ENCODE results near the gene ARCN1.

ARCN1 gene

GRCh38 chr11:118635642-118636041, 63.4 kb downstream of the ARCN1 start:
- no peak overlapping the region for H3K4me3 ChIP-seq (ENCODE audit: low read depth in 1 of 2, low read length in 2 of 2)

GRCh38 chr11:118636569-118637290, 64.5 kb downstream of the ARCN1 start:
- Histone ChIP-seq H3K27me3 (ENCODE audit: control insufficient read depth in 1 of 2, insufficient read depth in 2 of 2, low read length in 2 of 2) (no peaks in the 10 kb centered on the region), H3K9ac (ENCODE audit: low read length) (no peak overlapping the region), H3K4me1 (ENCODE audit: insufficient read depth, low read length) (peaks cover 47% of the 10 kb centered on the region), H3K9me3 (ENCODE audit: low read length) (no peaks in the 10 kb centered on the region), H3K27ac (ENCODE audit: low read depth, low read length) (no peak overlapping the region), H3K36me3 (ENCODE audit: insufficient read depth, low read length) (peaks cover 47% of the 10 kb centered on the region), H3K4me3 (ENCODE audit: low read depth in 1 of 2, low read length in 2 of 2) (no peak overlapping the region)

More at GRCh38 chr11:118635642-118636041, 63.4 kb downstream of the ARCN1 start:
- Histone ChIP-seq H3K9ac (ENCODE audit: low read length) (no peak overlapping the region), H3K27ac (ENCODE audit: low read depth, low read length) (peak overlapping the region; percentile 82), H3K9me3 (ENCODE audit: low read length) (no peaks in the 10 kb centered on the region), H3K27me3 (ENCODE audit: control insufficient read depth in 1 of 2, insufficient read depth in 2 of 2, low read length in 2 of 2) (no peaks in the 10 kb centered on the region), H3K36me3 (ENCODE audit: insufficient read depth, low read length) (peaks cover 48% of the 10 kb centered on the region), H3K4me1 (ENCODE audit: insufficient read depth, low read length) (peaks cover 41% of the 10 kb centered on the region)

DNA sequence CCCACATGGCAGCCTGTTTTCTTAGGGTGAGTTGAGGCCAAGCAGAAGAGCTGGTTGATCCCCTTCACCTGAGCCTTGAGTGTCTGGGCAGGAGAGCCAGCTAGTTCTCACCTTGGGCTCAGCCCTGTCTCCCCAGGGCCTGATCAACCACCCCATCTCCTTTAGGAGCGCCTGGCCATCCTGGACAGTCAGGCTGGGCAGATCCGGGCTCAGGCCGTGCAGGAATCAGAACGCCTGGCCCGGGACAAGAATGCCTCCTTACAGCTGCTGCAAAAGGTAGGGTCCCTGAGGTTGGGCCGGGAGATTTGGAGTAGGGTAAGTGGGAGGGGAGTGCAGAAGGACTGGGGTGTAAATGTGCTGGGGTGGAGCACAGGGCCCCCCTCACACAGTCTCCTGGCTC, 66.5 kb downstream of the ARCN1 start:
- no peaks in the 10 kb centered on the region for H3K9me3 ChIP-seq (ENCODE audit: low read length)
- H3K4me1 ChIP-seq (ENCODE audit: insufficient read depth, low read length), result peaks cover 37% of the 10 kb centered on the region
- no peak overlapping the region for H3K9ac ChIP-seq (ENCODE audit: low read length)
- no peak overlapping the region for H3K27ac ChIP-seq (ENCODE audit: low read depth, low read length)
- H3K27me3 ChIP-seq (ENCODE audit: control insufficient read depth in 1 of 2, insufficient read depth in 2 of 2, low read length in 2 of 2), result no peaks in the 10 kb centered on the region
- no peak overlapping the region for H3K4me3 ChIP-seq (ENCODE audit: low read depth in 1 of 2, low read length in 2 of 2)
- H3K36me3 ChIP-seq (ENCODE audit: insufficient read depth, low read length), result peaks cover 53% of the 10 kb centered on the region

DNA sequence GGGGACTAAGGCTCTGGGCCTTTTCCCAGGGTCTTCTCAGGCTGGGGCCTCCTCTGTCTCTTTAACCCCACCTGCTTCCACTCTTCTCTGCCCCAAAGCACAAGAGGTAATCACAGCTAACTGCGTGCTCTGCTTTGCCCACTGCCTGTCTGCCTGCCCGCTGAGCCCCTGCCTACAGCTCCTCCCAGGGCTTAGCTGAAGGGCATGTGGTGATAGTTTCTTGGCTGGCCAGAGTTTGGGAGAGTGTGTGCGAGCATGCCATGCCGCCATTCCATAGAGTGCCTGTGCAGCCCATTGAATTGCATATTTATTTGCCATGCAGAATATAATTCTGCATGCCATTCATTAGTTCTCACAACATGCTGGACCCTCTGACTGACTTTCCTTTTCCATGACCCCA, 67.7 kb downstream of the ARCN1 start:
- Histone ChIP-seq H3K27ac (ENCODE audit: low read depth, low read length) (no peak overlapping the region), H3K36me3 (ENCODE audit: insufficient read depth, low read length) (peaks cover 62% of the 10 kb centered on the region), H3K27me3 (ENCODE audit: control insufficient read depth in 1 of 2, insufficient read depth in 2 of 2, low read length in 2 of 2) (no peaks in the 10 kb centered on the region), H3K4me3 (ENCODE audit: low read depth in 1 of 2, low read length in 2 of 2) (peak overlapping the region in 1 of 2 donors; percentile 6), H3K9ac (ENCODE audit: low read length) (no peak overlapping the region), H3K4me1 (ENCODE audit: insufficient read depth, low read length) (peaks cover 28% of the 10 kb centered on the region), H3K9me3 (ENCODE audit: low read length) (no peaks in the 10 kb centered on the region)

DNA sequence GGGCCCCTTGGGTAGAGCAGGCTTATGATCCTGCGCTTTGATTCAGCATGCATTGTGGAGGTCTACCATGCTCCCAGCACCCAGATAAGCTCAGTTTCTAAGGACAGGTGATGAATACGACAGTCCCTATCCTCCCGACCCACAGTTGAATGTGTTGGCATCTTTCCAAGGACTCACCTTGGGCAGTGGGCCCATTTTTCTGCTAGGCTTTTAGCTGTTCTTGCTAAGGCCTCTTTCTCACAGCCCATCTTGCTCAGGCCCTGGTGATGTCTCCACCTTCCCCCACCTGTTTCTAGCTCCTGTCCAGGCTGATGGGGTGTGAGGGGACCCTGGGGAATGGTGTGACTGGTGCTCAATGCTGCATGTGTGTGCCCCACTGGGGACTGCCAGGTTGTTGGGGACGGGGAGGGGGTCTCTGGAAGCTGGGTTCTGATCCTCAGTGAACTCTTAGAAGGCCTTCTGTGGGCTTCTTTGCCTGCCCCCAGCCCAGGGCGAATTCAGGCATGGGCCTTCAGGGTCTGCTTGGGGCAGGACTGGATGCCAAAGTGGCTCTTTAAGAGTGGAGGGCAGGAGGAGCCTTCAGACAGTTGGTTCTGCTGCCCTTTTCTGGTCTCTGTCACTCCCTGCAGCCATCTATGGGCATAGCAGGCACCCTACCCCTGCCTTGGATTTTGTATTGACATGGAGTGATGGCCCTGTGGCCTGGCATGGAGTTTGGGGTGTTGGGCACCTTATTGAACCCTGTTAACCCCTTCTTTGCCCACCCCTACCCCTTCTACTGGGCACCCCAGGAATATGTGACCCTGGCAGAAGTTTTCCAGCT, 68.3 kb downstream of the ARCN1 start:
- H3K4me1 ChIP-seq (ENCODE audit: insufficient read depth, low read length), result peaks cover 22% of the 10 kb centered on the region
- peaks cover 67% of the 10 kb centered on the region for H3K36me3 ChIP-seq (ENCODE audit: insufficient read depth, low read length)
- H3K4me3 ChIP-seq (ENCODE audit: low read depth in 1 of 2, low read length in 2 of 2), result peak overlapping the region in 1 of 2 donors; percentile 6
- H3K9me3 ChIP-seq (ENCODE audit: low read length), result no peaks in the 10 kb centered on the region
- H3K9ac ChIP-seq (ENCODE audit: low read length), result no peak overlapping the region
- H3K27me3 ChIP-seq (ENCODE audit: control insufficient read depth in 1 of 2, insufficient read depth in 2 of 2, low read length in 2 of 2), result no peaks in the 10 kb centered on the region
- H3K27ac ChIP-seq (ENCODE audit: low read depth, low read length), result peak overlapping the region; percentile 9

GRCh38 chr11:118641397-118642019, 69.3 kb downstream of the ARCN1 start:
- Histone ChIP-seq H3K9me3 (ENCODE audit: low read length) (no peaks in the 10 kb centered on the region), H3K27me3 (ENCODE audit: control insufficient read depth in 1 of 2, insufficient read depth in 2 of 2, low read length in 2 of 2) (no peaks in the 10 kb centered on the region), H3K9ac (ENCODE audit: low read length) (no peak overlapping the region), H3K36me3 (ENCODE audit: insufficient read depth, low read length) (peaks cover 69% of the 10 kb centered on the region), H3K4me1 (ENCODE audit: insufficient read depth, low read length) (peaks cover 16% of the 10 kb centered on the region), H3K4me3 (ENCODE audit: low read depth in 1 of 2, low read length in 2 of 2) (no peak overlapping the region), H3K27ac (ENCODE audit: low read depth, low read length) (no peak overlapping the region)

DNA sequence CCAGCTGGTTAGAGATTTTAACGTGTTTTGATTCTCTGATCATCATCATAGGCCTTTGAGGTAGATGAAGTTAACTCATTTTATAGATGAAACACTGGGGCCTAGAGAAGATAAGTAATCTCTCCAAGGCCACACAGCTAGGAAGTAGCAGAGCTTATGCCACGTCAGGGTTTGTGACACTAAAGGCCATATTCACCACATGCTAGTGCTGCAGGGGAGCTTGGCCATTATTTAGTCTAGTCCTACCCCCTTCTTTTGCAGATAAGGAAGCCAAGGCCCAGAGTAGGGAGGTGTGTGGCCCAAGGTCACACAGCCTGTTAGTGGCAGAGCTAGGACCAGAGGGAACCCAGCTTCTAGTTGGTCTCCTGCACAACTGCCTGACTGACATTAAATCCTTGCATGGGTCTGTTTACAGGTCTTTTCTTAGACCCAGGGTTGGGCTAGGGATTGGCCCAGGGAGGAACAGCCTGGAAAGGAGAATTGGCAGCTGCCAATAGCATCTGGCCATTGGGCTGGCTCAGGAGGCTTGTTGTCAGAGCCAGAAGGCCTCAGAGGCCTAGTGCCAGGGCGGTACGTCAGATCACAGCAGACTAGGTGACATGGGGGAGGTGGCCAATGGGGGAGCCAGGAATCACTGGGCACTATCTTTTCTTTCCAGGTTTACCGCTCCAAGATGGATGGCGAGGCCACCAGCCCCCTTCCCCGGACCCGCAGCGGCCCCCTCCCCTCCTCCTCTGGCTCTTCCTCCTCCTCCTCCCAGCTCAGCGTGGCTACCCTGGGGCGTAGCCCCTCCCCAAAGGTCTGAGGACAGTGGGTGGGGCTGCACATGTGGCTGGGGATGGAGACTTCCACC, 71.2 kb downstream of the ARCN1 start:
- peaks cover 76% of the 10 kb centered on the region for H3K36me3 ChIP-seq (ENCODE audit: insufficient read depth, low read length)
- peaks cover 12% of the 10 kb centered on the region for H3K4me1 ChIP-seq (ENCODE audit: insufficient read depth, low read length)

GRCh38 chr11:118643995-118644345, 71.8 kb downstream of the ARCN1 start:
- no peaks in the 10 kb centered on the region for H3K27me3 ChIP-seq (ENCODE audit: control insufficient read depth in 1 of 2, insufficient read depth in 2 of 2, low read length in 2 of 2)
- no peak overlapping the region for H3K9ac ChIP-seq (ENCODE audit: low read length)
- H3K4me3 ChIP-seq (ENCODE audit: low read depth in 1 of 2, low read length in 2 of 2), result no peak overlapping the region
- no peaks in the 10 kb centered on the region for H3K9me3 ChIP-seq (ENCODE audit: low read length)
- no peak overlapping the region for H3K27ac ChIP-seq (ENCODE audit: low read depth, low read length)
- H3K36me3 ChIP-seq (ENCODE audit: insufficient read depth, low read length), result peaks cover 82% of the 10 kb centered on the region
- peaks cover 12% of the 10 kb centered on the region for H3K4me1 ChIP-seq (ENCODE audit: insufficient read depth, low read length)

More for the DNA sequence above, 71.2 kb downstream of the ARCN1 start:
- no peak overlapping the region for H3K27ac ChIP-seq (ENCODE audit: low read depth, low read length)
- no peak overlapping the region for H3K4me3 ChIP-seq (ENCODE audit: low read depth in 1 of 2, low read length in 2 of 2)
- no peaks in the 10 kb centered on the region for H3K27me3 ChIP-seq (ENCODE audit: control insufficient read depth in 1 of 2, insufficient read depth in 2 of 2, low read length in 2 of 2)
- H3K9ac ChIP-seq (ENCODE audit: low read length), result no peak overlapping the region
- no peaks in the 10 kb centered on the region for H3K9me3 ChIP-seq (ENCODE audit: low read length)

GRCh38 chr11:118644496-118644895, 72.3 kb downstream of the ARCN1 start:
- H3K27ac ChIP-seq (ENCODE audit: low read depth, low read length), result no peak overlapping the region
- H3K9me3 ChIP-seq (ENCODE audit: low read length), result no peaks in the 10 kb centered on the region
- H3K4me1 ChIP-seq (ENCODE audit: insufficient read depth, low read length), result peaks cover 12% of the 10 kb centered on the region
- no peaks in the 10 kb centered on the region for H3K27me3 ChIP-seq (ENCODE audit: control insufficient read depth in 1 of 2, insufficient read depth in 2 of 2, low read length in 2 of 2)
- peaks cover 88% of the 10 kb centered on the region for H3K36me3 ChIP-seq (ENCODE audit: insufficient read depth, low read length)
- no peak overlapping the region for H3K9ac ChIP-seq (ENCODE audit: low read length)
- H3K4me3 ChIP-seq (ENCODE audit: low read depth in 1 of 2, low read length in 2 of 2), result no peak overlapping the region

GRCh38 chr11:118645066-118645715, 73.0 kb downstream of the ARCN1 start:
- no peaks in the 10 kb centered on the region for H3K27me3 ChIP-seq (ENCODE audit: control insufficient read depth in 1 of 2, insufficient read depth in 2 of 2, low read length in 2 of 2)
- no peak overlapping the region for H3K9ac ChIP-seq (ENCODE audit: low read length)
- H3K4me1 ChIP-seq (ENCODE audit: insufficient read depth, low read length), result peaks cover 11% of the 10 kb centered on the region
- H3K27ac ChIP-seq (ENCODE audit: low read depth, low read length), result no peak overlapping the region
- no peaks in the 10 kb centered on the region for H3K9me3 ChIP-seq (ENCODE audit: low read length)
- peaks cover 90% of the 10 kb centered on the region for H3K36me3 ChIP-seq (ENCODE audit: insufficient read depth, low read length)
- no peak overlapping the region for H3K4me3 ChIP-seq (ENCODE audit: low read depth in 1 of 2, low read length in 2 of 2)
